WERI-Rb-1 (cell line): ENCODE measurements around the gene ABCG4.
"Not testable (repeated sequence)": the region's sequence is repeated elsewhere in the genome, so short reads cannot be mapped to it uniquely, and the experiment has no call there.

Experiments
- DNase-seq: peaks from one replicate; pipeline ENCODE4 v3.0.0-alpha.2; 2020
- H3K27ac ChIP-seq: fragments of 250-450 bp; sonication (Bioruptor Pico); 2 replicates; pipeline ENCODE4 v1.5.1; 2020; ENCODE audit warnings: mild to moderate bottlenecking, moderate library complexity
- H3K27me3 ChIP-seq: fragments of 250-450 bp; sonication (Bioruptor Pico); 2 replicates; pipeline ENCODE4 v1.5.1; 2021; ENCODE audit warnings: mild to moderate bottlenecking, low read depth, moderate library complexity; ENCODE audit not compliant: insufficient read depth, severe bottlenecking
- H3K36me3 ChIP-seq: fragments of 250-450 bp; sonication (Bioruptor Pico); 2 replicates; pipeline ENCODE4 v1.5.1; 2020; ENCODE audit warnings: mild to moderate bottlenecking, moderate library complexity
- H3K4me3 ChIP-seq: 2 replicates; pipeline ENCODE4 v1.5.1; 2011; ENCODE audit warnings: low read depth, mild to moderate bottlenecking, control low read depth, low read length
- H3K9me3 ChIP-seq: fragments of 250-450 bp; sonication (Bioruptor Pico); 2 replicates; pipeline ENCODE4 v1.5.1; 2021; ENCODE audit warnings: mild to moderate bottlenecking, moderate library complexity; ENCODE audit not compliant: severe bottlenecking
- CTCF ChIP-seq: IDR thresholded peaks from 2 replicates; pipeline ENCODE4 v1.5.1; 2011; ENCODE audit warnings: low read depth, mild to moderate bottlenecking, control low read depth, inconsistent platforms, low read length

ABCG4 gene

GRCh38 chr11:119149018-119149785 is at the start of gene ABCG4:
Gene ABCG4 (plus strand): TSS chr11:119149052. CDS start chr11:119149966, 914 bp downstream.
- peak within 1 kb of the TSS; percentile 67 for H3K4me3 ChIP-seq
- no peak for TF ChIP-seq CTCF
- peaks cover 10% of the 10 kb centered on the region for H3K36me3 ChIP-seq
- H3K9me3 ChIP-seq: no peaks in the 10 kb centered on the region
- DNase-seq: peak; percentile 81
- peak within 1 kb of the TSS; percentile 77 for H3K27ac ChIP-seq
- H3K27me3 ChIP-seq: no peaks in the 10 kb centered on the region

- DNase-seq: no peak
These were observed 49.1 kb upstream of the ABCG4 start for GRCh38 chr11:119099711-119100110.

GRCh38 chr11:119100246-119100970 is 48.4 kb upstream of the ABCG4 start:
- Histone ChIP-seq H3K27me3 (no peaks in the 10 kb centered on the region), H3K27ac (peak overlapping the region; percentile 98), H3K36me3 (peaks cover 28% of the 10 kb centered on the region), H3K4me3 (peak overlapping the region; percentile 68), H3K9me3 (no peaks in the 10 kb centered on the region)
- DNase-seq: no peak
- peak; percentile 35; the same call in 1 of the 2 replicates for TF ChIP-seq CTCF

More at GRCh38 chr11:119099711-119100110, 49.1 kb upstream of the ABCG4 start:
- H3K4me3 ChIP-seq: no peak overlapping the region
- H3K27ac ChIP-seq: no peak overlapping the region
- H3K36me3 ChIP-seq: peaks cover 33% of the 10 kb centered on the region
- H3K9me3 ChIP-seq: no peaks in the 10 kb centered on the region
- no peaks in the 10 kb centered on the region for H3K27me3 ChIP-seq
- no peak for TF ChIP-seq CTCF

GRCh38 chr11:119100994-119101758 is 47.7 kb upstream of the ABCG4 start:
- Histone ChIP-seq H3K9me3 (no peaks in the 10 kb centered on the region), H3K36me3 (peaks cover 27% of the 10 kb centered on the region), H3K27ac (peak overlapping the region; percentile 98), H3K27me3 (no peaks in the 10 kb centered on the region), H3K4me3 (peak overlapping the region; percentile 68)
- no peak for DNase-seq
- no peak for TF ChIP-seq CTCF

GRCh38 chr11:119101759-119102423 is 47.0 kb upstream of the ABCG4 start, which contains the start of gene DPAGT1:
Gene DPAGT1 (minus strand): TSS chr11:119101853. CDS start chr11:119101655, 198 bp downstream.
- Histone ChIP-seq H3K9me3 (no peaks in the 10 kb centered on the region), H3K27ac (peak within 1 kb of the TSS; percentile 98), H3K4me3 (peak within 1 kb of the TSS; percentile 68), H3K27me3 (no peaks in the 10 kb centered on the region), H3K36me3 (peaks cover 20% of the 10 kb centered on the region)
- TF ChIP-seq CTCF: no peak
- DNase-seq: peak; percentile 94

- H3K27ac ChIP-seq: peak overlapping the region; percentile 98
- H3K9me3 ChIP-seq, H3K27me3 ChIP-seq, H3K4me3 ChIP-seq, H3K36me3 ChIP-seq, DNase-seq: not testable (repeated sequence)
These were observed 45.6 kb upstream of the ABCG4 start for GRCh38 chr11:119103161-119103664.
